ENCODE measurements around the gene FAM107B. TPM values are rescaled to one million over a fixed set of nuclear protein-coding genes. Genes with fewer than 3 reads are reported as not detected.

FAM107B gene
- total and polyA plus RNA-seq, 2 donors (not counting 3 experiments of a cell fraction or from before 2014, with no cell fraction given), result 39.2 to 176 TPM

DNA sequence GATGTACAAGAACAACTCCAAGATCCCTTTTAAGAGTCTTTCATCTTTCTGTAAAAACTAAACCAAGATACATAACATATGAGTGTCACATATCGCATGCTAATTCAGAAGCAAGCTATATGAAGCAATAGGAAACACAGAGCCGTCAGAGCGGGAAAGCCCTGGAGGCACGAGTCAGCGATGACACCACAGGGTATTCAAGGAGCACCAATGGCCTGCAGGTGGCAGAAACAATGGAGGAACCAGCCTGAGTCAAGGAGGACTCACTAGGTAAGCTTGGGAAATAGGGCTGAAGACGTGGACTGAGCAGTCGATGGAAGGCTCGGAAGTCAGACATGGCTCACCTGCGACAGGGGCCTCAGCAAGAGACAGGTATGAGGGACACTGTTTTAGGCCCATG, 214.4 kb downstream of the FAM107B start:
- no peaks in the 10 kb centered on the region for H3K27me3 ChIP-seq (ENCODE audit: control insufficient read depth in 2 of 2, insufficient read depth in 2 of 2, low read length in 2 of 2)
- H3K9me1 ChIP-seq (replicated peaks; ENCODE audit: control insufficient read depth, extremely low read depth, insufficient read depth, low read length), result no peaks in the 10 kb centered on the region
- H2AFZ ChIP-seq (ENCODE audit: low read depth, low read length), result no peak overlapping the region
- H3K36me3 ChIP-seq (ENCODE audit: control insufficient read depth in 2 of 2, extremely low read depth in 1 of 2, insufficient read depth in 2 of 2, low read length in 2 of 2), result peaks cover 0 to under 1% of the 10 kb centered on the region in 2 experiments
- ChIA-PET CTCF (interaction anchor here (0.7 to 1.5 kb wide), 5 partner anchors 11 to 263 kb away, joined by 3 to 4 read pairs (median 3); no protein-coding TSS in a partner anchor), POLR2A (no interaction called here)
- H3K4me3 ChIP-seq (replicated peaks in 1 of 3; ENCODE audit: insufficient read depth in 1 of 3, low read depth in 1 of 3, low read length in 3 of 3), result no peak overlapping the region
- peaks cover 49% of the 10 kb centered on the region for H3K4me1 ChIP-seq (ENCODE audit: control insufficient read depth, extremely low read depth, insufficient read depth, low read length)
- no peak overlapping the region for H3K9ac ChIP-seq (replicated peaks; ENCODE audit: extremely low read depth, insufficient read depth, low read length)
- H3K27ac ChIP-seq (ENCODE audit: insufficient read depth, low read depth, low read length), result no peak overlapping the region
- no TSS peak for BruUV-seq (replicated peaks)
- FAIRE-seq (peak; percentile 18), DNase-seq (ENCODE audit: low read depth, low spot score) (peak; percentile 78)
- dilution Hi-C loops (cut with MboI; ENCODE audit: extremely low pct_ligation_motif_present, low sequenced_read_pairs) (no loop called here), intact Hi-C loops (cut with micrococcal nuclease) (no loop called here)
- TF ChIP-seq GATA2 (IDR thresholded peaks at IDR 0.05; ENCODE audit: insufficient read depth, insufficient read length, low read depth, low read length), result no peak
- TF ChIP-seq JUN (IDR thresholded peaks at IDR 0.05; ENCODE audit: borderline replicate concordance, insufficient read depth, insufficient read length, low read depth), result peak; percentile 88
- no peak for TF ChIP-seq POLR2AphosphoS5 (IDR thresholded peaks at IDR 0.05; ENCODE audit: insufficient read depth, low read depth, low read length)
- no peak for TF ChIP-seq POLR2A (IDR thresholded peaks at IDR 0.05; ENCODE audit: low read depth, low read length)
- TF ChIP-seq, protein P1, sequence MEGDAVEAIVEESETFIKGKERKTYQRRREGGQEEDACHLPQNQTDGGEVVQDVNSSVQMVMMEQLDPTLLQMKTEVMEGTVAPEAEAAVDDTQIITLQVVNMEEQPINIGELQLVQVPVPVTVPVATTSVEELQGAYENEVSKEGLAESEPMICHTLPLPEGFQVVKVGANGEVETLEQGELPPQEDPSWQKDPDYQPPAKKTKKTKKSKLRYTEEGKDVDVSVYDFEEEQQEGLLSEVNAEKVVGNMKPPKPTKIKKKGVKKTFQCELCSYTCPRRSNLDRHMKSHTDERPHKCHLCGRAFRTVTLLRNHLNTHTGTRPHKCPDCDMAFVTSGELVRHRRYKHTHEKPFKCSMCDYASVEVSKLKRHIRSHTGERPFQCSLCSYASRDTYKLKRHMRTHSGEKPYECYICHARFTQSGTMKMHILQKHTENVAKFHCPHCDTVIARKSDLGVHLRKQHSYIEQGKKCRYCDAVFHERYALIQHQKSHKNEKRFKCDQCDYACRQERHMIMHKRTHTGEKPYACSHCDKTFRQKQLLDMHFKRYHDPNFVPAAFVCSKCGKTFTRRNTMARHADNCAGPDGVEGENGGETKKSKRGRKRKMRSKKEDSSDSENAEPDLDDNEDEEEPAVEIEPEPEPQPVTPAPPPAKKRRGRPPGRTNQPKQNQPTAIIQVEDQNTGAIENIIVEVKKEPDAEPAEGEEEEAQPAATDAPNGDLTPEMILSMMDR (IDR thresholded peaks at IDR 0.05; ENCODE audit: extremely low read depth in 1 of 2, insufficient read depth in 1 of 2, low read depth in 1 of 2, low read length in 2 of 2), result peak; percentile 24
- TF ChIP-seq, protein P2, sequence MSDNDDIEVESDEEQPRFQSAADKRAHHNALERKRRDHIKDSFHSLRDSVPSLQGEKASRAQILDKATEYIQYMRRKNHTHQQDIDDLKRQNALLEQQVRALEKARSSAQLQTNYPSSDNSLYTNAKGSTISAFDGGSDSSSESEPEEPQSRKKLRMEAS (IDR thresholded peaks at IDR 0.05; ENCODE audit: insufficient read depth, insufficient read length), result no peak
- TF ChIP-seq MYC (IDR thresholded peaks at IDR 0.05; ENCODE audit: low read depth, low read length), result no peak
- TF ChIP-seq EZH2 (IDR thresholded peaks at IDR 0.05; ENCODE audit: borderline replicate concordance, low read depth, low read length, severe bottlenecking), result no peak
- peak; percentile 65 for TF ChIP-seq FOS (IDR thresholded peaks at IDR 0.05; ENCODE audit: borderline replicate concordance, insufficient read depth, low read length)
- H3K79me2 ChIP-seq (ENCODE audit: control insufficient read depth, insufficient read depth, low read length), result peaks cover 99% of the 10 kb centered on the region
- no peaks in the 10 kb centered on the region for H3K9me3 ChIP-seq (replicated peaks; ENCODE audit: control insufficient read depth, insufficient read depth, low read length)
- no peak overlapping the region for H3K4me2 ChIP-seq (ENCODE audit: insufficient read depth, low read length)
- peaks cover 2% of the 10 kb centered on the region for H4K20me1 ChIP-seq (replicated peaks; ENCODE audit: control insufficient read depth, extremely low read depth, insufficient read depth, low read length)

Data from endothelial cell of umbilical vein (primary cell).